Gastroesophageal sphincter (tissue), 3 donors: ENCODE data around the gene PPP6R2.

Experiments used
- CTCF ChIP-seq, 4 experiments: fragments of 200-600 bp in 2 of 4; fragments of 450-650 bp in 2 of 4; sonication (generic) in 1 of 4; IDR thresholded peaks; one replicate each; pipeline ENCODE4 v1.5.1; 2017 to 2019; ENCODE audit warnings: antibody characterized with exemption in 4 of 4, mild to moderate bottlenecking in 2 of 4, moderate library complexity in 2 of 4
- EP300 ChIP-seq: sonication (generic); formaldehyde crosslinking; IDR thresholded peaks from one replicate; pipeline ENCODE4 v1.6.1; 2017; ENCODE audit warnings: antibody characterized with exemption, mild to moderate bottlenecking
- POLR2A ChIP-seq, 2 donors: fragments of 450-650 bp; IDR thresholded peaks; one replicate each; pipeline ENCODE4 v1.6.1; 2017; ENCODE audit warnings: antibody characterized with exemption in 2 of 2, mild to moderate bottlenecking in 2 of 2, moderate library complexity in 1 of 2

- TF ChIP-seq POLR2A (IDR thresholded peaks at IDR 0.05) (no peak), EP300 (no peak), CTCF (IDR thresholded peaks at IDR 0.05) (no peak)
Observed at GRCh38 chr22:50415426-50415825, 72.3 kb downstream of the PPP6R2 start.
